Dermis microvascular lymphatic vessel endothelial cell (primary cell): Measurements from ENCODE around the gene CIART. TPM values are rescaled to one million over a fixed set of nuclear protein-coding genes. Genes with fewer than 3 reads are reported as not detected.

Experiments used
- DNase-seq, 2 donors: peaks; one replicate each; pipeline versions ENCODE4 v3.0.0 to v3.0.0-alpha.2; 2010; ENCODE audit warnings: low read depth in 2 of 2
- total RNA-seq: library from RNA; depleted of rRNA; stranded (reverse); fragments of >200 nt; gene quantifications from 2 replicates; pipeline ENCODE4 v1.2.1, GENCODE V29; 2014

Gene CIART
- total RNA-seq, 1 donor from 2014 or later = 0.77 TPM

DNA sequence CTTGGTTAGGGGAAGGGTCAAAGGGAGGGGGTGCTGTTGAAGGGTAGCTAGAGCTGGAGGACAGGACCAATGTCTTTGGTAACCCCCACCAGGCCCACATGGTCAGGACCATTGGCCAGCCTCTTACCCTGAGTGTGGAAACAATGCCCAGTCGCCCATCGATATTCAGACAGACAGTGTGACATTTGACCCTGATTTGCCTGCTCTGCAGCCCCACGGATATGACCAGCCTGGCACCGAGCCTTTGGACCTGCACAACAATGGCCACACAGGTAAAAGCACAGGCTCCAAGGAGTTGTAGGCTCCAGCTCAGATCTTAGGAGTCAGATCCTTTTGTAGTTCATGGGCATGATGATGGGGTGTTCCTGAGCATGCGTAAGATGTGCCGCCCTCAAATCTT is 21.0 kb upstream of the CIART start:
- no peak for DNase-seq

DNA sequence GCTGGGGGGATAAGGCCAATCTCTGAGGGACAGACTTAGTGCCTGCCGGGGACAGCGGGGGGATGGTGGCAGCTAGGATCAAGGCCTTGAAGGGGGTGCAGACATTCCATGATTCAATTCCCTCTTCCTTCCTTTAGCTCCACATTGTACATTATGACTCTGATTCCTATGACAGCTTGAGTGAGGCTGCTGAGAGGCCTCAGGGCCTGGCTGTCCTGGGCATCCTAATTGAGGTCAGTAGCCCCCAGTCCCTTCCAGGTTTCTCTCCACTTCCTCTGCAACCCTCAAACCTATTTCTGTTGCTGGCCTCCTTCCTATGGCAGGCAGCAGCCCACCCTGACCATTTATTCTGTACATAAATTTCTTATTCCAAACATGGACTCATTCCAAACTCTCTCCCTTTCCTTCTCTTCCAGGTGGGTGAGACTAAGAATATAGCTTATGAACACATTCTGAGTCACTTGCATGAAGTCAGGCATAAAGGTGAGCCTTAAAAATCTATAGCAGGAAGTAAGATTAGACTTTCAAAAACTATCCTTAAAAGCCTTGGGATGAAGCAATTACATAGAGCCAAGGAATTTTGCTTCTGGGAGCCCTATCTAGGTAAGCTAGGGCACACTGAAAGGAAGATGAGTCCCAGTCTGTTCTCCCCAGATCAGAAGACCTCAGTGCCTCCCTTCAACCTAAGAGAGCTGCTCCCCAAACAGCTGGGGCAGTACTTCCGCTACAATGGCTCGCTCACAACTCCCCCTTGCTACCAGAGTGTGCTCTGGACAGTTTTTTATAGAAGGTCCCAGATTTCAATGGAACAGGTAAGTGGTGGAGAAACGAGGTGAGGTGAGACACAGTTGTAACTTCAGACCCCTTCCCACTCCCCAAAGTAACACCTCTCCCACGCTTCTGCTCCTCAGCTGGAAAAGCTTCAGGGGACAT is 19.7 kb upstream of the CIART start:
- no peak for DNase-seq

GRCh38 chr1:150263549-150263948 is 18.8 kb upstream of the CIART start:
- DNase-seq = no peak

DNA sequence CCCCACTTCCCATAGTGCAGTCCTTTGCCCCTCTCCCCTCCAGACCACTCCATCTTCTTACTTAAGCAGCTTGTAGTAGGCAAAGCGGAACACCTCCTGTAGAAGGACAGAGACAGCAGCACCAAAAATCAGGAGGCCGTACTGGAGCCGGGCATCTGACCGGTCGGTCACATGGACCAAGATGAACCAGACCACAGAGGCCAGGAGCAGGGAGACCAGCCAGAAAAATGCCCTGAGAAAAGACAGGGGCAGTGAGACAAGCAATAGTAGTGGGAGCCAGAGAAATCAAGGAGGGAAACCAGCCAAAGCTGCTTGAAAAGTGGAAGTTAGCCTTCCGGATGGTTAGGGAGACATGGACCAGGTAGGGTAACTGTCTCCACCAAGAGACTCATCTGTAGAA is 14.5 kb upstream of the CIART start:
- DNase-seq = no peak

GRCh38 chr1:150268340-150268704 is 14.0 kb upstream of the CIART start:
- DNase-seq = peak; percentile 48 to 64

GRCh38 chr1:150268705-150269403 is 13.5 kb upstream of the CIART start, which contains the start of gene APH1A:
Gene APH1A, minus strand, starts transcription at chr1:150269016. Its CDS starts 206 bp downstream, at chr1:150268810.
- DNase-seq = peak; percentile 95 to 98

- DNase-seq = no peak
These were observed 12.9 kb upstream of the CIART start for GRCh38 chr1:150269451-150269850.

GRCh38 chr1:150271291-150271959 is 10.9 kb upstream of the CIART start:
- no peak for DNase-seq

GRCh38 chr1:150273311-150273710 is 9.0 kb upstream of the CIART start:
- DNase-seq = peak in 1 of 2 donors; percentile 14

DNA sequence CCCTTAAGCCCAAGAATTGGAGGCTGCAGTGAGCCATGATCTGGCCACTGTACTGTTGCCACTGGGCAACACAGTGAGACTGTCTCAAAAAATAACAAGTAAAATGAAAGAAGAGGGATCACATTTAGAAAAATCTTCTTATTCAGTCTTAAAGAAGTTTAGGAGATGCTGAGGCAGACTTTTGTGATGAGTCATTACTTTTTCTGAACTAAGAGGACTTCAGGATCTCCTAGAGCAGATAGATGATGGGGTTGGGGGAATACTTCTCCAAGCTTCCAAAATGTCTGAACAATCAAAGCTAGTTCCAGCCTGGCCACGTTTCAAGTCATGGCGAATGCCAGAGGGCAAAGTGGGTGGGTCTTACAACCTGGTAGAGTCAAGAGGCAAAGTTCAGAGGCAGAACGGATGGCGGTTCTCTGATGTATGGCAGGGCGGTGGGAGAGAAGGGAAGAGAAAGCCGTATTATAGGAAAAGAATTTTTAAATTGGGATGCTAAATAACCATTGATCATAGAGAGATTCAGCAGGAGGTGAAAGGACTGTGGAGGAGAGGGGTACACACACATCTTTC is 2.1 kb upstream of the CIART start:
- no peak for DNase-seq

GRCh38 chr1:150281221-150281757 is 1.1 kb upstream of the CIART start:
- DNase-seq = peak; percentile 42 to 76

DNA sequence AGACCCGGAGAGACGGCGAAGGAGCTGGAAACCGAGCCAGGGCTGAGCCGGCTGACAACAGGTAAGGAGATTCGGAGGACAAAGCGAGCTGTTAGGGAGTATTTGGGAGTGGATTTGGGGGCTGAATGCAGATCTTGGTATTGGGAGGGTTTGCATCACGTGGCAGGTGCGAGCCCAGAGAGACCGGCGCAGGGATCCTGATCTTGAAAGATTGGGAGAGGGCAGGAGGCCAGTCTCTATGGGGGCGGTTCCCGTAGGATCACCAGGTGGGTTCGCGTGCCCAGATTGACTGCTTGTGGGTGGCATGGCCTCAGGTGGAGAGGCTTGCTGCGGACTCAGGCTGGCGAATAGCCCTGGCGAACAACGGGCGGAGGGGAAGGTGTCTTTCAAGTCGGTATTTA is 204 bp downstream of the CIART start:
- DNase-seq = no peak

GRCh38 chr1:150283260-150283659 is 906 bp downstream of the CIART start:
- DNase-seq = no peak

GRCh38 chr1:150288382-150288781 is 6.0 kb downstream of the CIART start:
- no peak for DNase-seq

- DNase-seq = no peak
These were observed 6.5 kb downstream of the CIART start for GRCh38 chr1:150288822-150289221.

DNA sequence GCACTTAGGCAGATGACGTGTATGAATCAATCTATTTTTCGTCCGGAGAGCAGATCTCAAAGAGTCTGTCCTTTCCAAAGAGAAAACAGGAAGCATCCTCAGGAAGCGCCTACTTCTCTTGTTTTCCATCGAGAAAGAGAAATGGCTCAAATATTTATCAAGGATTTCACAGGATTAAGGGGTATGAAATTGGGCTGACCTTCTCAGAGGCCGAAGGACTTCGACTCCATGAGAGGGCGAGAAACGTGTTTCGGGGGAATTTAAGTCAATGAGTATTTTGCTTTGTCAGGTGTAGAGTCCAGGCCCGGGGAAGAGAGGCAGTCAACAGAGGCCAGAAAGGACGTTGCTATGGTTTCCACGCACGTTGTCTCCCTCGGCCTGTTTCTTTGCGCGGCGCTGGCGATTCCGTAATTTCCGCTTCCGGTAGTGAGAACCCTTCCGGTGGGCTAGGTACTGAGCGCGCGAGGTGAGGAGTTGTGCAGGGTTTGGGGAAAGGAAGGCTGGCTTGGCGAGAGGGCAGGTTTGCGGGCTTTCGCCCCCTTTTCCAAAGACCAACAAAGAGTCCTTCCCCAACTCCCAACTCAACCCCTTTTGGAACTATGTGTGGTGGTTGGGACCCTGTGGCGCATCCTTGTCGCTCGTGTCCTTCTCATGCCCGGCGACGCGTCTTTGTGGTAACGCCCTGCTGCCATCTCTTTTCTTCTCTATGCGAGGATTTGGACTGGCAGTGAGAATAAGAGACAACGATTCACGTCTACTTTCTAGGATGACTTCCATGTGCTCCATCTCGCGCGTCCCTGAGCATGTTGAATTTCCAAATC is 11.3 kb downstream of the CIART start, which contains the start of gene MRPS21:
MRPS21 (plus strand) TSS at position 429 of the 821 bp plus-strand sequence. CDS start 506 bp downstream, outside the sequence.
- peak; percentile 96 to 97 for DNase-seq

GRCh38 chr1:150295476-150295875 is 13.1 kb downstream of the CIART start:
- no peak for DNase-seq

DNA sequence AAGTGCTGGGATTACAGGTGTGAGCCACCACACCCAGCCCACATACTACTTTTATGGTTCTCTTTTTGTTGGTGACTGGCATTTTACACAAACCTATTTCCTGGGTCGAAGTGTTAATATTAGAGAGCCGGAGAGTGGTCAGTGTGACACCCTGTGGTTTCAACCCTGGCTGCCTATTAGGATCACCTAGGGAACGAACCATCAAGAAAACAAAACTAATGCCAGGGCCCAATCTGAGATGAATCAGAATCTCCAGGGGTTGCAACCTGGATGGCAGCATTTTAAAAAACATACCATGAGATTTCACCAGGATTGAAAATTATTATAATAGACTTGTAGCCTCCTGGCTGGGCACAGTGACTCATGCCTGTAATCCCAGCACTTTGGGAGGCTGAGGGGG is 17.4 kb downstream of the CIART start:
- DNase-seq = no peak

- DNase-seq = no peak
These were observed 20.0 kb downstream of the CIART start for GRCh38 chr1:150302338-150302737.

GRCh38 chr1:150302902-150303301 is 20.5 kb downstream of the CIART start:
- DNase-seq = no peak
